AG09319 (cell line): ENCODE results near the gene CHMP6.

Source experiments
- DNase-seq: peaks from one replicate; pipeline ENCODE4 v3.0.0-alpha.2; 2010; ENCODE audit warnings: low read depth; ENCODE audit errors: extremely low read depth
- CTCF ChIP-seq: IDR thresholded peaks from 2 replicates; pipeline ENCODE4 v1.5.1; 2011; ENCODE audit warnings: low read depth, mild to moderate bottlenecking, inconsistent platforms, low read length, moderate library complexity

Gene CHMP6

DNA sequence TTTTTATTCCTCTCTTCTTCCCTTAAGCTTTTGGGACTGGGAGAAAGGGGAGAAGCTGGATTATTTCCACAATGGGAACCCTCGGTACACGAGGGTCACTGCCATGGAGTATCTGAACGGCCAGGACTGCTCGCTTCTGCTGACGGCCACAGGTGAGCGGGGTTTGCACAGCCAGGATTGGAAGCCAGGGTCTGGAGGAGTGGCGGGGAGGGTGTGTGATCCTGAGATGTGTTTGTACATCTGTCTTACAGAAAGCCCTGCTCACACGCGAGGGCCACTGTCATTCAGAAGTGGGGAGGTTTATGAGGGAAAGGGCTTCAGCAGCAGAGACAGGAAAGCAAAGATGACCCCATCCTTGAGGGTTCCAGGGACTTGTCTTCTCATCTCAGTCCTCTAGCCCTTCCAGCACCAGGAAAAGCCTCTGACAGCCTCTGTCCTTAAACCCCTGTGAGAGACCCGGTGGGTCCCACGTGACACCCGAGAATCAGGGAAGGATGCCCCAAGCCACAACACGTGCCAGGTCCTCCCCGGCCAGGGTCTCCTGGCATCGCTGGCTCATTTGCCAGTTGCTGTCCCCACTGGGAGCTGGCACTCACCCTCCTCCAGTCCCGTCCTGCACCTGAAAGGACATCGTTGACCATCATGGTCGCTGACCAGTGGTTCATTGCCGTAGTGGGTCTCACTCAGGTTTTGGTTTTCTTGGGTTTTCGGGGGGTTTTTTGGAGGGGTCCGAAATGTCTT is 44.3 kb upstream of the CHMP6 start:
- no peak for TF ChIP-seq CTCF
- DNase-seq, result no peak

GRCh38 chr17:80948019-80948975 is 43.3 kb upstream of the CHMP6 start:
- no peak for DNase-seq
- no peak for TF ChIP-seq CTCF

GRCh38 chr17:80948976-80949450 is 42.6 kb upstream of the CHMP6 start:
- DNase-seq, result no peak
- TF ChIP-seq CTCF, result no peak

- no peak for DNase-seq
- no peak for TF ChIP-seq CTCF
Measured at GRCh38 chr17:80949451-80950421, 41.9 kb upstream of the CHMP6 start.

GRCh38 chr17:80950466-80951120 is 41.0 kb upstream of the CHMP6 start:
- no peak for TF ChIP-seq CTCF

More at GRCh38 chr17:80950466-80951120, 41.0 kb upstream of the CHMP6 start:
- no peak for DNase-seq
